Activated CD8-positive, alpha-beta memory T cell treated with anti-CD3 and anti-CD28 coated beads for 36 hours (primary cell): ENCODE results near the gene NFASC. TPM values are rescaled to one million over a fixed set of nuclear protein-coding genes. Genes with fewer than 3 reads are reported as not detected.

ENCODE experiments used
- CTCF ChIA-PET: fragments of 350-600 bp; sonication (Branson Sonifier 250); formaldehyde crosslinking; loops from one replicate; lab custom pipeline; 2021; ENCODE audit warnings: antibody characterized with exemption; lab: Charles Lee
- POLR2A ChIA-PET: fragments of 350-600 bp; sonication (Branson Sonifier 250); formaldehyde crosslinking; loops from one replicate; lab custom pipeline; 2021; ENCODE audit warnings: antibody characterized with exemption; lab: Charles Lee
- total RNA-seq, 2 experiments: library from RNA; stranded (reverse); gene quantifications; one replicate each; pipeline ENCODE4 v1.2.3, GENCODE V29; 2021

Gene NFASC
- total RNA-seq, 2 experiments from 2014 or later: 0.08 to 0.13 TPM

- POLR2A ChIA-PET: no interaction called here
- CTCF ChIA-PET: interaction anchor here (0.7 to 3.2 kb wide), 18 partner anchors 9 to 195 kb away, joined by 3 to 26 read pairs (median 3); partner anchors contain the start of gene TMEM81
These were observed 190.6 kb downstream of the NFASC start for GRCh38 chr1:205061227-205061626.

DNA sequence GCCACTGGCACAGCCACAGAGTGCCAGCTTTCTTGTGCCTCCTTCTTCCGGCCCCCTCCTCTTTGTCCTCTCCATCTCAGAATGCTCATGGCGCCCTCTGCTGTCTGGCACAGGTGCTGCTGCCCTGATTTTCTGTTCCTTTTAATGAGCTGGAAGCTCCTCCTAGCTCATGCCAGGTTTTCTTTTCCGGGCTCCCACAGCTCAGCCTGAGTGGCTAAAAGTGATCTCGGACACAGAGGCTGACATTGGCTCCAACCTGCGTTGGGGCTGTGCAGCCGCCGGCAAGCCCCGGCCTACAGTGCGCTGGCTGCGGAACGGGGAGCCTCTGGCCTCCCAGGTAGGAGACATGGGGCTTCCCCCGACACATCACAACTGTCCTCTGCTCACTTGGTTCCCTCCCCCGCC, 191.0 kb downstream of the NFASC start:
- ChIA-PET CTCF (interaction anchor here (0.6 to 3.2 kb wide), 21 partner anchors 9 to 1270 kb away, joined by 3 to 26 read pairs (median 3); partner anchors contain the start of gene TMEM81), POLR2A (no interaction called here)

- ChIA-PET POLR2A (no interaction called here), CTCF (interaction anchor here (0.9 to 3.2 kb wide), 7 partner anchors 10 to 271 kb away, joined by 3 to 26 read pairs (median 5); no protein-coding TSS in a partner anchor)
These were observed 191.7 kb downstream of the NFASC start for GRCh38 chr1:205062319-205062718.

GRCh38 chr1:205062895-205063294, 192.2 kb downstream of the NFASC start:
- ChIA-PET CTCF (interaction anchor here (1.4 to 3.2 kb wide), 4 partner anchors 14 to 193 kb away, joined by 5 to 26 read pairs (median 15); no protein-coding TSS in a partner anchor), POLR2A (no interaction called here)

DNA sequence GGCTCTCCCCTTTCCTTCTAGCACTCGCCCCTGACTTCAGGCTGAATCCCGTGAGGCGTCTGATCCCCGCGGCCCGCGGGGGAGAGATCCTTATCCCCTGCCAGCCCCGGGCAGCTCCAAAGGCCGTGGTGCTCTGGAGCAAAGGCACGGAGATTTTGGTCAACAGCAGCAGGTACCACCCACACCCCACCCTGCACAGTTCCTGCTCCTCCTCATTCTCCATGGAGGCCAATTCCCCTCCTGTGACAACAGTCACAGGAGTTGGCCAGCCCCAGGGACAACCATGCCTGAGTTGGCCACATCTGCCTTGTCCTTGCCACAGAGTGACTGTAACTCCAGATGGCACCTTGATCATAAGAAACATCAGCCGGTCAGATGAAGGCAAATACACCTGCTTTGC, 193.6 kb downstream of the NFASC start:
- ChIA-PET CTCF (no interaction called here), POLR2A (no interaction called here)

- ChIA-PET CTCF (no interaction called here), POLR2A (no interaction called here)
These were observed 194.2 kb downstream of the NFASC start for GRCh38 chr1:205064741-205065316.

DNA sequence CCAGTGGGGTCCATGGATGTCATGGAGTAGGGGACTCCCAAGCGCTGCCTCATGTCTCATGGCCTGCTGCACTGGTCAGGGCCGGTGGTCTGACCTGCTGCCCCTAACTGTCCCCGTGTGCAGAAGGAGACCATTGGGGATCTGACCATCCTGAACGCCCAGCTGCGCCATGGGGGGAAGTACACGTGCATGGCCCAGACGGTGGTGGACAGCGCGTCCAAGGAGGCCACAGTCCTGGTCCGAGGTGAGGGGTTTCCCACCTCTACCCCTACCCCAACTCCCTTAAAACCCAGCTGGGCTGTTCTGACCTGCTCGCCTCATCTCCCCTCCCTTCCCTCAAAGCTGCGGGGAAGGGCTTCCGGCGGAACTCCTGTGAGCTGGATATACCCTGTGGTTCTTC, 195.0 kb downstream of the NFASC start:
- POLR2A ChIA-PET: no interaction called here

DNA sequence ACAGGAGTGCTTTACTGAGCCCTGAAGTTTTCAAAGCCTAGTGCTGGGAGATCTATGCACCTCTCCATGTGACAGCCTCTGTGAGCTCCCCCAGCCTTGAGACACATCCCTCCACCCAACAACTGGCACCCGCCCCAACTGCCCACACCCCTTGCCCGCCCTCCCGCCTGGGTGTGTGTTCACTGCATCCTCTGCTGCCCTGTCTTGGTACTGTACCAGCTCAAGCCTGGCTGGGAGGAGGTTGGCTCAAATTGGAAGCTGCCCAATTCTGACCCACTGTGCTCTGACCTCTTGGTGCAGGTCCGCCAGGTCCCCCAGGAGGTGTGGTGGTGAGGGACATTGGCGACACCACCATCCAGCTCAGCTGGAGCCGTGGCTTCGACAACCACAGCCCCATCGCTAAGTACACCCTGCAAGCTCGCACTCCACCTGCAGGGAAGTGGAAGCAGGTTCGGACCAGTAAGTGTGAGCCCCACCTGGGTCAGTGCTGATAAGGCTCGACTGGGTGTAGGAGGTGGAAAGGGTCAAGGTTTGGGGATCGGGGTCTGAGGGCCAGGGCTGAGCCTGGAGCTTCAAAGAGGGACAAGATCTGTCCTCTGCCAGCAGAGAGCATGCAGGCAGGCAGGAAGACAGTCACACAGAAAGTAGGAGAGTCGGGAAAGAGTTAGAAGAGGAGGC, 195.6 kb downstream of the NFASC start:
- POLR2A ChIA-PET: no interaction called here
- CTCF ChIA-PET: interaction anchor here (0.6 kb wide), 1 partner anchor 98 kb away, joined by 3 read pairs; no protein-coding TSS in a partner anchor

More for the DNA sequence above, 195.0 kb downstream of the NFASC start:
- CTCF ChIA-PET: no interaction called here

- CTCF ChIA-PET: no interaction called here
- POLR2A ChIA-PET: no interaction called here
These were observed 196.4 kb downstream of the NFASC start for GRCh38 chr1:205067031-205067430.

DNA sequence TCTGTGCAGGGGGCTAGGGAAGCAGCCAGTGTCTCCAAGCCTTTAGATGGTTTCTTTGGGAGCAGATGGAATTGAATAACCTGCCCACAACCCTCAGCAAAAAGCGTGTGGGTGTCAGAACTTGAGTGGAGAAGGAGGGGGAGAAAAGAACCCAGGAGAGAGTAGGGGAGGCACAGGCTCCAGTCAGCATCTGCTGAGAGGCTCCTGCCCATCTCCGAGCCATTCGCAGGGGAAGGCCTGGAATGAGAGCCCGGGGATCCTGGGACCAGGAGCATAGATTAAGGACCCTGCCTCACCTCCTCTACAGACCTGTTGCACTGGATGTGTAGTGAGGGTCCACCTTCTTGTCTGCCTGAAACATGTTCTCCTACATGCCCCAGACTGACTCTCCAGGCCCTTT, 197.3 kb downstream of the NFASC start:
- ChIA-PET CTCF (no interaction called here), POLR2A (no interaction called here)

DNA sequence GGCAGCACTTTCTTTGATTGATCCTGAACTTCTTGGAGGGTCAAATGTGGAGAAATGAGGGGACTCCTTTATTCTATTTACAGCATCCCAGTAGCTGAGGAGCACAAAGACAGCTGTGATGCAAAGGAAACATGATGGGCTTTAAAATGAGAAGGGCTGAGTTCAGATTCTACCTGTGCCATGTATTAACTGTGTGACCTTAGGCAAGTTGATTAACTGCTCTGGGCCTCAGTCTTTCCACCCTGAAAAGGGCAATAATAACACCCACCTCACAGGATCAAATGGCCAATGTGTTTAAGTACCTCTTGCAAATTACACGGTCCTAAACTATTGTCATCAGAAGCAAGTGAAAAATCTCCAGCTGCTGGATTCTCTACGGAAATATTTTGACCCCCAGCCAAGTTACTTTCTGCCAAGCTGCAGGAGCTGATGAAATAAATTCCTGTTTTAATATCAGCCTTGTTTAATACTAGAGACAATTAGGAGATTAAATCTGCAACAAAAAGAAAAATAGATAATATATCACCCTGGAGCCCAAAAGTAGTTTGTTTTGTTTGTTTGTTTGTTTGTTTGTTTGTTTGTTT, 197.9 kb downstream of the NFASC start:
- CTCF ChIA-PET: no interaction called here
- POLR2A ChIA-PET: no interaction called here

DNA sequence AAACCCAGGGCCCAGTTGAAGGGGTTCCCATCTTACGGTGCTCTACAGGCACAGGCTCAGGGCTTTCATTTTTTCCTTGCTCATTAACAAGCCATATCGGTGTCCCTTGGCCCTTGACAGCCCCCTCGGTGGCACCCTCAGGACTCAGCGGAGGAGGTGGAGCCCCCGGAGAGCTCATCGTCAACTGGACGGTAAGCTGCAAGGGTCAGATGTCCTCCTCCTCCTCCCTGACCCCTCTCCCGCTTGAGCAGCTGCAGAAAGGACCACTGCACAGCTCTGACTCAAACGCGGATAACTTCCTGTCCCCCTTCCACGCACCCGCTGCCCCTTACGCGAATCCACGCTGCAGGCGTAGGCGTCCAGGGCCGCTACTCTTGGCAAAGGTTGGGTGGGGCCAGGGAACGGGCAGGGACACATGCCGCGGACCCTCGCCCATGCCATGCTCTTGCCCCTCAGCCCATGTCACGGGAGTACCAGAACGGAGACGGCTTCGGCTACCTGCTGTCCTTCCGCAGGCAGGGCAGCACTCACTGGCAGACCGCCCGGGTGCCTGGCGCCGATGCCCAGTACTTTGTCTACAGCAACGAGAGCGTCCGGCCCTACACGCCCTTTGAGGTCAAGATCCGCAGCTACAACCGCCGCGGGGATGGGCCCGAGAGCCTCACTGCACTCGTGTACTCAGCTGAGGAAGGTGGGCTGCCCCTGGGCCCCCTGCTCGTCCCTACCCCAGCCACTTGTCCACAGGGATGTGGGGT, 198.9 kb downstream of the NFASC start:
- POLR2A ChIA-PET: no interaction called here

GRCh38 chr1:205071028-205071409, 200.4 kb downstream of the NFASC start:
- ChIA-PET POLR2A (no interaction called here), CTCF (interaction anchor here (0.7 to 1.0 kb wide), 2 partner anchors 10 to 123 kb away, joined by 3 read pairs; no protein-coding TSS in a partner anchor)

More for the DNA sequence above, 198.9 kb downstream of the NFASC start:
- CTCF ChIA-PET: no interaction called here

DNA sequence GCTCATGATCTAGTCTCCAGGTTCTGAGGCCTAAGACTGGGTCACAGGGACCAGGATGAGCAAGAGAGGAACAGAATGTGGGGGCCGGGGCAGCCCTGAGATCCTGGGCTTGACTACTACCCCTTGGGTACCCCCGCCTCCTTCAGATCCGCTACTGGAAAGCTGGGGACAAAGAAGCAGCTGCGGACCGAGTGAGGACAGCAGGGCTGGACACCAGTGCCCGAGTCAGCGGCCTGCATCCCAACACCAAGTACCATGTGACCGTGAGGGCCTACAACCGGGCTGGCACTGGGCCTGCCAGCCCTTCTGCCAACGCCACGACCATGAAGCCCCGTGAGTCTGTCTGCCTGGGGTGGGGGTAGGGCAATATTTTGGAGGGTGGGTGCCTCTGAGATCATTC, 201.1 kb downstream of the NFASC start:
- CTCF ChIA-PET: no interaction called here
- POLR2A ChIA-PET: no interaction called here

GRCh38 chr1:205072286-205072685, 201.6 kb downstream of the NFASC start:
- CTCF ChIA-PET: no interaction called here
- POLR2A ChIA-PET: no interaction called here

Other genes starting within 250 kb of the NFASC start
- gene LRRN2, start 185.1 kb upstream of the NFASC start, total RNA-seq: under 1 TPM in 1 of 2 experiments, not detected in 1; 0.15 TPM
- not detected for gene CNTN2, start 172.3 kb downstream of the NFASC start, total RNA-seq
- 1 to 10 TPM; 2.6 to 3.4 TPM for gene TMEM81, start 213.6 kb downstream of the NFASC start, total RNA-seq